Trophoblast cell (in vitro differentiated cells and primary cell): ENCODE data around the gene RPS19.
A peak's percentile ranks its signal among the peaks of the same experiment; 100 is the strongest.

ENCODE experiments used
- DNase-seq, 2 donors: peaks; one replicate each; pipeline ENCODE4 v3.0.0-alpha.2; 2016
- H2AFZ ChIP-seq: 2 replicates; pipeline ENCODE4 v1.6.1; 2013; ENCODE audit warnings: low read length, moderate library complexity, mild to moderate bottlenecking; ENCODE audit not compliant: insufficient read depth, poor library complexity
- H2AK5ac ChIP-seq: 2 replicates; pipeline ENCODE4 v1.6.1; 2013; ENCODE audit warnings: mild to moderate bottlenecking, low read length
- H2BK120ac ChIP-seq: 2 replicates; pipeline ENCODE4 v1.6.1; 2013; ENCODE audit warnings: low read length, mild to moderate bottlenecking, moderate library complexity; ENCODE audit not compliant: insufficient read depth, poor library complexity
- H2BK12ac ChIP-seq: 2 replicates; pipeline ENCODE4 v1.6.1; 2013; ENCODE audit warnings: mild to moderate bottlenecking, low read length, moderate library complexity
- H2BK5ac ChIP-seq: 2 replicates; pipeline ENCODE4 v1.6.1; 2013; ENCODE audit warnings: low read length, low read depth, moderate library complexity, mild to moderate bottlenecking; ENCODE audit not compliant: poor library complexity
- H3K14ac ChIP-seq: 2 replicates; pipeline ENCODE4 v1.6.1; 2013; ENCODE audit warnings: mild to moderate bottlenecking, low read length
- H3K18ac ChIP-seq: 2 replicates; pipeline ENCODE4 v1.6.1; 2013; ENCODE audit warnings: mild to moderate bottlenecking, low read length
- H3K23ac ChIP-seq: 2 replicates; pipeline ENCODE4 v1.6.1; 2013; ENCODE audit warnings: low read length
- H3K27ac ChIP-seq: 2 replicates; pipeline ENCODE4 v1.5.1; 2013; ENCODE audit warnings: low read depth, mild to moderate bottlenecking, inconsistent platforms, low read length, moderate library complexity
- H3K27me3 ChIP-seq: 2 replicates; pipeline ENCODE4 v1.6.1; 2013; ENCODE audit warnings: inconsistent platforms, mild to moderate bottlenecking, low read length, moderate library complexity; ENCODE audit not compliant: insufficient read depth
- H3K36me3 ChIP-seq, 2 experiments: 1 replicate in 1 of 2; 2 replicates in 1 of 2; pipeline ENCODE4 v1.6.1; 2013; ENCODE audit warnings: low read length in 2 of 2, mild to moderate bottlenecking in 2 of 2, moderate library complexity in 1 of 2; ENCODE audit not compliant: insufficient read depth in 2 of 2, control insufficient read depth in 1 of 2
- H3K4ac ChIP-seq: 2 replicates; pipeline ENCODE4 v1.6.1; 2013; ENCODE audit warnings: low read depth, mild to moderate bottlenecking, low read length, moderate library complexity
- H3K4me1 ChIP-seq, 2 experiments: 1 replicate in 1 of 2; 2 replicates in 1 of 2; pipeline ENCODE4 v1.6.1; 2013; ENCODE audit warnings: low read length in 2 of 2, mild to moderate bottlenecking in 2 of 2, moderate library complexity in 1 of 2; ENCODE audit not compliant: insufficient read depth in 2 of 2, control insufficient read depth in 1 of 2
- H3K4me2 ChIP-seq: 2 replicates; pipeline ENCODE4 v1.6.1; 2013; ENCODE audit warnings: inconsistent platforms, mild to moderate bottlenecking, low read length, moderate library complexity
- H3K4me3 ChIP-seq: 2 replicates; pipeline ENCODE4 v1.5.1; 2013; ENCODE audit warnings: mild to moderate bottlenecking, low read depth, low read length, inconsistent platforms
- H3K79me1 ChIP-seq: one replicate; pipeline ENCODE4 v1.6.1; 2013; ENCODE audit warnings: low read length
- H3K79me2 ChIP-seq: 2 replicates; pipeline ENCODE4 v1.6.1; 2013; ENCODE audit warnings: low read length, mild to moderate bottlenecking; ENCODE audit not compliant: control insufficient read depth, insufficient read depth, poor library complexity
- H3K9ac ChIP-seq: 2 replicates; pipeline ENCODE4 v1.6.1; 2013; ENCODE audit warnings: mild to moderate bottlenecking, low read length
- H3K9me3 ChIP-seq: 2 replicates; pipeline ENCODE4 v1.6.1; 2013; ENCODE audit warnings: low read depth, mild to moderate bottlenecking, control low read depth, inconsistent platforms, low read length; ENCODE audit not compliant: insufficient read depth
- H4K12ac ChIP-seq: 2 replicates; pipeline ENCODE4 v1.6.1; 2013; ENCODE audit warnings: low read depth, mild to moderate bottlenecking, low read length, moderate library complexity
- H4K8ac ChIP-seq: 2 replicates; pipeline ENCODE4 v1.6.1; 2013; ENCODE audit warnings: low read depth, mild to moderate bottlenecking, low read length, moderate library complexity
- H4K91ac ChIP-seq: one replicate; pipeline ENCODE4 v1.6.1; 2013; ENCODE audit warnings: low read depth, mild to moderate bottlenecking, low read length, moderate library complexity
- WGBS: extraction: QIAGEN DNeasy Blood & Tissue Kit; methylation state at CpG from one replicate; pipeline ENCODE4 v1.1.7; 2013; ENCODE audit warnings: missing lambda C conversion rate; ENCODE audit not compliant: insufficient read length, insufficient coverage; ENCODE audit errors: extremely low coverage; 5-methylcytosine and 5-hydroxymethylcytosine counted together

RPS19 gene

DNA sequence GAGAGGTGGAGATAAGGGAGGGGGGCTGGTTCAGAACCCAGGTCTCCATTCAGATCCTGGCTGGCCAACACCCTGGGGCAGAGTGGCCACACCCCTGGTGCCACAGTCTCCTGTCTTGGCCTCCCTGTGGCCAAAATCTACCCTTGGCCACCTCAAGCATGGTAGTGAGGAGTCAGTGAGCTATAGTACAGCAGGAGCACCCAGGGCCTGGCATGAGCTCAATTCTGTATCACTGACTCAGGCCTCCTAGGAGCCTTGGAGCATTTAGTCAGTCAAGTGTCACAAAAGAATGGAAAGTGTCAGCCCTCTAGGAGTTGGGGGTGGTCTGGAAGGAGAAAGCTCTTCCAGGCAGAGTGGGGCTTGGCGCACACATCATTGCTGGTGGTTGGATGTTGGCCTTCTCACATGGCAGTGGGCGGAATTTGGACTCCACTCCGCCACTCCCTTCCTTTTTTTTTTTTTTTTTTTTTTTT, 10.4 kb downstream of the RPS19 start:
- Histone ChIP-seq H3K27ac (no peak overlapping the region), H3K4ac (no peak overlapping the region), H2BK5ac (no peak overlapping the region), H3K14ac (no peak overlapping the region), H4K8ac (no peak overlapping the region), H3K4me1 (no peaks in the 10 kb centered on the region), H3K4me2 (no peak overlapping the region), H3K23ac (no peak overlapping the region), H3K79me1 (no peaks in the 10 kb centered on the region), H3K4me3 (no peak overlapping the region), H3K18ac (no peak overlapping the region), H3K9ac (no peak overlapping the region), H2AFZ (no peak overlapping the region), H2BK12ac (no peak overlapping the region), H3K27me3 (no peaks in the 10 kb centered on the region), H4K12ac (no peak overlapping the region), H3K79me2 (no peaks in the 10 kb centered on the region), H2AK5ac (no peak overlapping the region), H3K36me3 (peaks cover 59 to 64% of the 10 kb centered on the region in 2 experiments), H3K9me3 (no peaks in the 10 kb centered on the region), H2BK120ac (no peak overlapping the region), H4K91ac (no peak overlapping the region)
- WGBS: no CpG with 5 or more reads among the region's 3 CpGs
- DNase-seq: no peak

DNA sequence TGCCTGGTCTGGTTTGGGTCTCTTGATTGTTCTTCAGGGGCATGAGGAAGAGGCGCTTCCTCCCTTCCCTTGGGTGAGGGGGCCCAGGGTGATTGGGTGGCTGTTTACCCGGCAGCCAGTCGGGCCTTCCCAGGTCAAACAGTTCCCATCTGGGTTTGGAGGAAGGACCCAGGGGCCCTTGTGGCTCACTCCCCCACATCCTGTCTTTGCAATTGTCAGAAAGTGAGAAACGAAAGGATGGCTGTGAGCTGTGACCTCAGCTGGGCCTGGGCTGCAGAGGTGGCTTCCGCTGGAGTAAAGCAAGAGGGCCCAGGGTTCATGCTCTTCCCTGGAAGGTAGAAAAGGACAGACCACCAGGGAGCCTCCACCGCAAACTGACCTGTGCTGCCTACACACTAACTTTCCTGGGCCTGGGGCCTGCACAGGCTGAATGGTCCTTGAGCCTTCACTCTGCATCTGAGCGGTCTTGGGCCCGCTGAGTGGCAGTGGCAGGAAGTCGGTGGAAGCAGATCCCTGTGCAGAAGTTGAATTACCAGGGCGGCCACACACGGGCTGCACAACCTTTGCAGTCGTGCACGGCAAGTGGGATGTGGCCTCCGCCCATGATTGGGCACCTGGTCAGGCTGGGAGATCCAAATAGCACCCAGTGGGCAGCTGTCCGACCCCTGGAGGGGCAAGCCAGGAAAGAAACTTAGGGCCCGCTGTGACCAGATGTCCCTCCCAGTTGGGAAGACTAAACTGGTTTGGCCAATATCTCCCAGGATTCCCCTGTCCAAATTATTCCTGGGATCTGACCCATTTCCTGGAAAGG, 11.7 kb downstream of the RPS19 start:
- H3K9ac ChIP-seq: no peak overlapping the region
- DNase-seq: no peak
- no peak overlapping the region for H4K8ac ChIP-seq
- H3K4me2 ChIP-seq: no peak overlapping the region
- no CpG with 5 or more reads among the region's 16 CpGs for WGBS
- no peak overlapping the region for H3K27ac ChIP-seq
- H2AFZ ChIP-seq: no peak overlapping the region
- no peak overlapping the region for H3K14ac ChIP-seq
- no peaks in the 10 kb centered on the region for H3K4me1 ChIP-seq
- H3K36me3 ChIP-seq: peaks cover 51 to 55% of the 10 kb centered on the region in 2 experiments
- H4K12ac ChIP-seq: no peak overlapping the region
- H2BK12ac ChIP-seq: no peak overlapping the region
- H3K27me3 ChIP-seq: no peaks in the 10 kb centered on the region
- H3K9me3 ChIP-seq: no peaks in the 10 kb centered on the region
- H3K79me1 ChIP-seq: no peaks in the 10 kb centered on the region
- no peak overlapping the region for H3K23ac ChIP-seq
- no peak overlapping the region for H3K4me3 ChIP-seq
- H3K79me2 ChIP-seq: no peaks in the 10 kb centered on the region
- no peak overlapping the region for H2AK5ac ChIP-seq
- no peak overlapping the region for H4K91ac ChIP-seq
- no peak overlapping the region for H2BK120ac ChIP-seq
- no peak overlapping the region for H2BK5ac ChIP-seq
- no peak overlapping the region for H3K18ac ChIP-seq
- no peak overlapping the region for H3K4ac ChIP-seq

DNA sequence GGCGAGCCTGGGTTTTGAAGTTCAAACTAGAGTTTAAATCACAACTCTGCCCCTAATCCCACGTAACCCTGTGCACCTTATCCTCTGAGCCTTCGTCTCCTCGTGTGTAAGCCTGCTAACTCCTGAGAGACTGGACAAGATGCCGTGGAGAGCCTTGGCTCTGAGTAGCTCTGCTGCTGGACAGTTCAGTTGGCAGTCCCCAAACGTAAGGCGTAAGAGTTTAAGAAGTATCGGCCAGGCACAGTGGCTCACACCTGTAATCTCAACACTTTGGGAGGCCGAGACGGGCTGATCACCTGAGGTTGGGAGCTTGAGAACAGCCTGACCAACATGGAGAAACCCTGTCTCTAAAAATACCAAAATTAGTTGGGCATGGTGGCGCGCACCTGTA, 12.3 kb downstream of the RPS19 start:
- no peak overlapping the region for H2BK5ac ChIP-seq
- no peak overlapping the region for H3K23ac ChIP-seq
- no peak overlapping the region for H2BK12ac ChIP-seq
- no peak overlapping the region for H3K14ac ChIP-seq
- H4K8ac ChIP-seq: no peak overlapping the region
- H3K9ac ChIP-seq: no peak overlapping the region
- H3K27ac ChIP-seq: no peak overlapping the region
- H4K12ac ChIP-seq: no peak overlapping the region
- no peak overlapping the region for H2AK5ac ChIP-seq
- no CpG with 5 or more reads among the region's 12 CpGs for WGBS
- H3K79me2 ChIP-seq: no peaks in the 10 kb centered on the region
- H3K18ac ChIP-seq: no peak overlapping the region
- no peak overlapping the region for H3K4me2 ChIP-seq
- no peak for DNase-seq
- H3K9me3 ChIP-seq: no peaks in the 10 kb centered on the region
- H3K4ac ChIP-seq: no peak overlapping the region
- no peaks in the 10 kb centered on the region for H3K79me1 ChIP-seq
- H3K4me1 ChIP-seq: no peaks in the 10 kb centered on the region
- H3K36me3 ChIP-seq: peaks cover 46 to 49% of the 10 kb centered on the region in 2 experiments
- no peak overlapping the region for H2AFZ ChIP-seq
- H3K27me3 ChIP-seq: no peaks in the 10 kb centered on the region
- no peak overlapping the region for H2BK120ac ChIP-seq
- H4K91ac ChIP-seq: no peak overlapping the region
- H3K4me3 ChIP-seq: no peak overlapping the region

DNA sequence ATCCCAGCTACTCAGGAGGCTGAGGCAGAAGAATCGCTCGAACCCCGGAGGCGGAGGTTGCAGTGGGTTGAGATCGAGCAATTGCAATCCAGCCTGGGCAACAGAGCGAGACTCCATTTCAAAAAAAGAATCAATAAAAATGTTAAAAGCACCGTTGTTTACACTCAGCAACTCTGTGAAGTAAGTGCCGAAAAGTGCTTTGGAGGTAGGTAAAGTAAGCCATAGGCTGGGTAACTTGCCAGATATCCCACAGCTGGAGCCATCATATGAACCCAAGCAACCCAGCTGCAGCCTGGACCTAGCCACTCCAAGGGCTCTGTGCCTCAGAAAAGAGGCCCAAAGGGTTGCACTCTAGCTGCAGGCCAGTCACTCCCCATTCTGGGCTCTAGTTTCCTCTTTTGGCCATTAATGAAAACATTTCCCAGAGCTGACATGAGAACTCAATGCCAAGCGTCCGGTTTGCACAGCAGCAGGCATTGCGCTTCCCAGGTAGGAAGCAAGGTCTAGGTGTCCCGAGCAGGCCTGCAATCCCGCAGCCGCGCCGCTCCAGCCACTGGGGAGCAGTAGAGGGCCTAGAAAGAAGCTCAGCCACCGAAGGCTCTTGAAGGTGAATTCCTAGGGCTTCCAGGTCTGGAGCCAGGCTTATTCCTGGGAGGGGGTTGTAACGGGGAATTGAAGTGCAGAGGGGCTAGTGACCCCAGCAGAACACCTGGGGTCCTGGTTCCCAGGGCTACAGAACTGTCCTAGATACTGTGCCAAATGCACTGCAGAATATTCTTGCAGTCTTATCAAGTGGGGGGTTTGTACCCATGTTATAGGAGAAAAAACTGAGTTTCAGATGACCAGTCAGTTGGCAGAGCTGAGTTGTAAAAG, 13.0 kb downstream of the RPS19 start:
- Histone ChIP-seq H4K12ac (no peak overlapping the region), H3K18ac (no peak overlapping the region), H3K4me3 (no peak overlapping the region), H3K23ac (no peak overlapping the region), H3K9ac (no peak overlapping the region), H3K27ac (no peak overlapping the region), H2BK120ac (no peak overlapping the region), H3K14ac (no peak overlapping the region), H2AFZ (no peak overlapping the region), H3K4me2 (no peak overlapping the region), H2BK5ac (no peak overlapping the region), H3K4ac (no peak overlapping the region), H4K91ac (no peak overlapping the region), H2AK5ac (no peak overlapping the region), H3K4me1 (no peaks in the 10 kb centered on the region), H3K36me3 (peaks cover 41 to 42% of the 10 kb centered on the region in 2 experiments), H3K27me3 (no peaks in the 10 kb centered on the region), H2BK12ac (no peak overlapping the region), H3K79me2 (no peaks in the 10 kb centered on the region), H4K8ac (no peak overlapping the region), H3K79me1 (no peaks in the 10 kb centered on the region), H3K9me3 (no peaks in the 10 kb centered on the region)
- DNase-seq: peak; percentile 82
- no CpG with 5 or more reads among the region's 18 CpGs for WGBS
